Small intestine (tissue), 7 donors: ENCODE measurements around the gene COL13A1. TPM values are rescaled to one million over a fixed set of nuclear protein-coding genes. Genes with fewer than 3 reads are reported as not detected.

Experiments
- DNase-seq, 2 donors: peaks; one replicate each; pipeline versions ENCODE4 v3.0.0 to v3.0.0-alpha.2; 2013
- FAIRE-seq: peaks from 2 replicates; lab custom pipeline; 2012; peaks lifted over from hg19 to GRCh38; lab: Jason Lieb, UNC
- H3K27ac ChIP-seq, 3 donors: one replicate each; pipeline ENCODE4 v1.5.1; 2013; ENCODE audit warnings: low read length in 2 of 3, mild to moderate bottlenecking in 2 of 3, control low read depth in 1 of 3, inconsistent platforms in 1 of 3, low read depth in 1 of 3, moderate library complexity in 1 of 3
- H3K27me3 ChIP-seq, 3 donors: one replicate each; pipeline ENCODE4 v1.6.1; 2013; ENCODE audit warnings: low read length in 3 of 3, inconsistent platforms in 1 of 3; ENCODE audit not compliant: control insufficient read depth in 3 of 3, insufficient read depth in 3 of 3
- H3K36me3 ChIP-seq, 3 donors: one replicate each; pipeline ENCODE4 v1.6.1; 2013; ENCODE audit warnings: low read length in 3 of 3, inconsistent platforms in 1 of 3, low read depth in 1 of 3, mild to moderate bottlenecking in 1 of 3, moderate library complexity in 1 of 3; ENCODE audit not compliant: control insufficient read depth in 3 of 3, insufficient read depth in 2 of 3
- H3K4me1 ChIP-seq, 3 donors: one replicate each; pipeline ENCODE4 v1.6.1; 2013; ENCODE audit warnings: low read length in 2 of 3, inconsistent platforms in 1 of 3, low read depth in 1 of 3, mild to moderate bottlenecking in 1 of 3, moderate library complexity in 1 of 3; ENCODE audit not compliant: control insufficient read depth in 3 of 3, insufficient read depth in 2 of 3
- H3K4me3 ChIP-seq, 3 donors: one replicate each; pipeline ENCODE4 v1.5.1; 2013; ENCODE audit warnings: low read length in 3 of 3, control low read depth in 1 of 3, inconsistent platforms in 1 of 3, low read depth in 1 of 3, mild to moderate bottlenecking in 1 of 3, moderate library complexity in 1 of 3
- H3K9me3 ChIP-seq, 2 donors: one replicate each; pipeline ENCODE4 v1.6.1; 2013; ENCODE audit warnings: low read depth in 1 of 2, low read length in 1 of 2; ENCODE audit not compliant: control insufficient read depth in 2 of 2, insufficient read depth in 1 of 2
- WGBS, 3 donors: extraction: QIAGEN DNeasy Blood & Tissue Kit; methylation state at CpG; one replicate each; pipeline ENCODE4 v1.1.7; 2013; 5-methylcytosine and 5-hydroxymethylcytosine counted together
- polyA plus RNA-seq, 4 donors: library from polyadenylated mRNA; stranded (reverse) in 3 of 4; unstranded in 1 of 4; fragments of 200-250 nt in 3 of 4; fragments of 120-200 nt in 1 of 4; gene quantifications; one replicate each; pipeline versions ENCODE4 v1.2.1 to v1.2.3, GENCODE V29; 2013
- donor health status: healthy with polysubstance abuse.
- donor health status: control.
- donor health status: control.
- donor health status: Bipolar disorder and iron deficiency.
- donor health status: healthy.

The COL13A1 gene
- polyA plus RNA-seq, 4 donors: 0.45 to 6.6 (median 0.60) TPM

DNA sequence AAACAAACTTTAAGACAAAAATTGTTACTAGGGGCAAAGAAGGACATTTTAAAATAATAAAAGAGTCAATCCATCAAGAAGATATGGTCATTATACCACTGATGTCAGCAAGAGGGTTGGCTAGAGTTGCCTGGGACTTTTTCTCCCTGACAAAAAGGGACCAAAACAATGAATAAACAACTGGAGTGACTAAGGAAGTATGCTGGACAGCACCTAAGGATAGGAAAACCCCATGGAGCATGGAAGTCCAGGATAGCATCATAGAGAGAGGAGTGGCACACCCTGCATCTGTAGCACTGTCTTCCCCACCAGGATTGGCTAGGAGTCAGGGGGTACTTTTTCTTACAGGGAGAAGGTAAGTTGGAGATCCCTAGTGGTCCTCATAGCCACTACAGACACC is 177.5 kb downstream of the COL13A1 start:
- H3K4me3 ChIP-seq: no peak overlapping the region
- H3K27ac ChIP-seq: no peak overlapping the region
- H3K36me3 ChIP-seq: no peaks in the 10 kb centered on the region
- no peaks in the 10 kb centered on the region for H3K4me1 ChIP-seq
- FAIRE-seq (no peak), DNase-seq (no peak)
- H3K27me3 ChIP-seq: peaks cover 0 to 1% (median 0%) of the 10 kb centered on the region in 3 donors
- peaks cover 0 to 40% of the 10 kb centered on the region in 2 donors for H3K9me3 ChIP-seq

DNA sequence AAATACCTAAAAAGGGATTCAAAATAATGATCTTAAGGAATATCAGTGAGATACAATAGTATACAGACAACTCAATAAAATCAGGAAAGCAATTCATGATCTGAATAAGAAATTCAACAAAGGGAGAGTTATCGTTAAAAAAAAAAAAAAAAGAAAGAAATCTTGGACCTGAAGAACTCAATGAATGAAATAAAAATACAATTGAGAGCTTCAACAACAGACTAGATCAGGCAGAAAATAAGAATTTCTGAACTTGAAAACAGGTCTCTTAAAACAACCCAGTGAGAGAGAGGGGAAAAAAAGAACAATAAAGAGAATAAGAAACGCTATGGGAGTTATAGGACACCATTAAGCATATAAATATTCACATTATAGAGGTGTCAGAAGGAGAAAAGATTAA is 179.0 kb downstream of the COL13A1 start:
- Histone ChIP-seq H3K4me1 (no peaks in the 10 kb centered on the region), H3K9me3 (peaks cover 0 to 40% of the 10 kb centered on the region in 2 donors), H3K27me3 (peaks cover 0 to 1% (median 0%) of the 10 kb centered on the region in 3 donors), H3K36me3 (no peaks in the 10 kb centered on the region), H3K4me3 (no peak overlapping the region), H3K27ac (no peak overlapping the region)
- DNase-seq (no peak), FAIRE-seq (no peak)
- 84 to 93% (median 91%) methylated on average over 2 of the region's 2 CpGs for WGBS, 3 donors

DNA sequence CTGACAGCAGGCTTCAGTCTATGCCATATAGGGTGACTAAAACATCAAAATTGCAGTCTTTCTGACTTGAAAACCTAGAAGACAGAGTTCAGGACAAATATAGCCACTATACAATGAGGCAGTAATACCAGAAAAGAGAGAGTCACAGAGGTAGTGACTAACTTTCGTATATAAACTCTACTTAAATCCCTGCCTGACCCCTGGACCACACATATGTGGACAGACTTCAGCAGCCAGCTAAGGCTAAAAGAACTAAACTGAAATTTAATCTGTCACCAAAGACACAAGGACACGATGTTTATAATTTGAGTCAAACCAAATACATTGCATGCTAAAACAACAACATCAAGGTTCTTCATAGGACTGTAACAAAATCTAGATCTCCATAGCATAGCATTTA is 186.4 kb downstream of the COL13A1 start:
- DNase-seq (no peak), FAIRE-seq (no peak)
- no peak overlapping the region for H3K4me3 ChIP-seq
- WGBS, 3 donors: 48 to 55% (median 52%) methylated on average over 2 of the region's 2 CpGs
- H3K36me3 ChIP-seq: no peaks in the 10 kb centered on the region
- no peak overlapping the region for H3K27ac ChIP-seq
- peaks cover 0 to 3% (median 0%) of the 10 kb centered on the region in 3 donors for H3K27me3 ChIP-seq
- no peaks in the 10 kb centered on the region for H3K9me3 ChIP-seq
- H3K4me1 ChIP-seq: no peaks in the 10 kb centered on the region

DNA sequence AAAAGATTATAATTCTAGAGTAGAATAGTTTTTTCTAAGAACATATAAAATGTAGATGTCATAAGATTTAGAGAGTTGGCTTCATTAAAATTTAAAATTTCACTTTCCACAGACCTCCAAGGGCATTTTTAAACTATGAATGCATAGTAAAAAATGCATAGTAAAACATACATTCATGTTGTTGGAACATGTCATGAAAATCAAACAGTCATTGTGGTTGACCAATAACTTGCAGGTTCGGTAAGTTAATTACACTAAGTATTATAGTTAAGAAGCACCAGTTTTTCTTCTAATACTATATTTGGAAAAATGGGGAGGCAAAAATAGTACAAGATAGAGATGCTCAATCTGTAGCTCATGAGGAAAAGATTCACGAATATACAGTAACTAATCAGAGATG is 189.4 kb downstream of the COL13A1 start:
- peak; percentile 64 for FAIRE-seq
- no peak overlapping the region for H3K4me3 ChIP-seq
- peaks cover 0 to 6% (median 0%) of the 10 kb centered on the region in 3 donors for H3K27me3 ChIP-seq
- DNase-seq: no peak
- H3K27ac ChIP-seq: no peak overlapping the region
- H3K36me3 ChIP-seq: no peaks in the 10 kb centered on the region
- no peaks in the 10 kb centered on the region for H3K4me1 ChIP-seq
- H3K9me3 ChIP-seq: peaks cover 0 to 4% of the 10 kb centered on the region in 2 donors
- 48 to 74% (median 51%) methylated on average over 2 of the region's 2 CpGs for WGBS, 3 donors

DNA sequence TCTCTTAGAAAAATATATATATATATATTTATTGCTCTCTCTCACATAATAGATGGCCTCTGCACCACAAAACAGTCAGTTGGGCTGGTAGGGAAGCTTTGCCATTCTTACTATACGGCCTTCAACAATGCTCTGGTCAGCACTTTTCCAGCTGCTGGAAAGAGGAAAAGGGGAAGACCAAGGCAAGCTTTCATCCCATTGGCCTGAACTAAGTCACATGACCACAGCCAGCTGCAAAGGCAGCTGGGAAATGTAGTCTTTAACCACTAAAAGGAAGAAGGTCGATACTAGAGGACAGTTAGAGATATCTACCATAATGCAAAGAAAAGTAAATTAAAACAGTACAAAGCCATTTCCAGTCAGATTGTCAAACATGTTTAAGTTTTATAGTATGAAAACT is 192.6 kb downstream of the COL13A1 start:
- H3K27me3 ChIP-seq: peaks cover 0 to 5% (median 0%) of the 10 kb centered on the region in 3 donors
- no peak for FAIRE-seq
- WGBS, 3 donors: 45 to 52% (median 51%) methylated on average over 2 of the region's 2 CpGs

DNA sequence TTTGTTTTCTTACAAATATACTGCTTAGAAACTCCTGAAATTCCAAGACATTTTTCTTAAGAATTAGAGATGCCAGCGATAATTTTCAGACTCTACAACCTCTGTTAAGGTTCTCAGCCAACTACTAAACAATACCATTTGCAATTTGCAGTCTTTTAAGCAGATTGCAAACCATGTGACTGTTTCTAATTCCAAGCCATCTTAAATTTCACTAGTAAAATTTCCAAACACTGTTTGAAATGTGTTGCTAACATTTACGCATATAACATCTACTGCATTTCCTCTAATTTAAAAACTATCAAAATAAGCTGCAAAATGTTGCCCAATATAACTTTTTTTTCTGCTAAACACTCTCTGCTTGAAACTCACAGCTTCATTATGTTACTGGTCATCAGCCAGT is 194.9 kb downstream of the COL13A1 start:
- H3K4me3 ChIP-seq: no peak overlapping the region
- FAIRE-seq: no peak
- no peak for DNase-seq
- no peak overlapping the region for H3K27ac ChIP-seq
- WGBS, 3 donors: 79 to 90% (median 87%) methylated on average over 2 of the region's 2 CpGs
- H3K9me3 ChIP-seq: peaks cover 0 to 4% of the 10 kb centered on the region in 2 donors
- no peaks in the 10 kb centered on the region for H3K36me3 ChIP-seq
- peaks cover 0 to 3% (median 0%) of the 10 kb centered on the region in 3 donors for H3K27me3 ChIP-seq
- H3K4me1 ChIP-seq: no peaks in the 10 kb centered on the region

More for the DNA sequence above, 192.6 kb downstream of the COL13A1 start:
- peaks cover 0 to 4% of the 10 kb centered on the region in 2 donors for H3K9me3 ChIP-seq
- DNase-seq: peak; percentile 33 to 53
- no peak overlapping the region for H3K27ac ChIP-seq
- H3K4me1 ChIP-seq: no peaks in the 10 kb centered on the region
- H3K36me3 ChIP-seq: no peaks in the 10 kb centered on the region
- H3K4me3 ChIP-seq: no peak overlapping the region

DNA sequence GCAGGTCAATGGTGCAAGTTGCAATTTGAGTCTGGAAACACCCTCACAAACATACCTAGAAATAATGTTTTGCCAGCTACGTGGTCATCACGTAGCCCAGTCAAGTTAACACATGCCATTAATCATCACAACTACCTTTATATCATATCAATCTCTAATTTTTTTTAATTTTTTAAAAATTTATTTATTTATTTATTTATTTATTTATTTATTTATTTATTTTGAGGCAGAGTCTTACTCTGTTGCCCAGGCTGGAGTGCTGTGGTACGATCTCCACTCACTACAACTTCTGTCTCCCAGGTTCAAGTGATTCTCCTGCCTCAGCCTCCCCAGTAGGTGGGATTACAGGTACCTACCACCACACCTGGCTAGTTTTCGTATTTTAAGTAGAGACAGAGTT is 198.6 kb downstream of the COL13A1 start:
- Histone ChIP-seq H3K27me3 (peaks cover 0 to 3% (median 0%) of the 10 kb centered on the region in 3 donors), H3K9me3 (no peaks in the 10 kb centered on the region), H3K4me1 (no peaks in the 10 kb centered on the region), H3K27ac (no peak overlapping the region), H3K36me3 (no peaks in the 10 kb centered on the region), H3K4me3 (no peak overlapping the region)
- DNase-seq: no peak
- no peak for FAIRE-seq
- WGBS, 3 donors: 87 to 95% (median 91%) methylated on average over 4 of the region's 4 CpGs

DNA sequence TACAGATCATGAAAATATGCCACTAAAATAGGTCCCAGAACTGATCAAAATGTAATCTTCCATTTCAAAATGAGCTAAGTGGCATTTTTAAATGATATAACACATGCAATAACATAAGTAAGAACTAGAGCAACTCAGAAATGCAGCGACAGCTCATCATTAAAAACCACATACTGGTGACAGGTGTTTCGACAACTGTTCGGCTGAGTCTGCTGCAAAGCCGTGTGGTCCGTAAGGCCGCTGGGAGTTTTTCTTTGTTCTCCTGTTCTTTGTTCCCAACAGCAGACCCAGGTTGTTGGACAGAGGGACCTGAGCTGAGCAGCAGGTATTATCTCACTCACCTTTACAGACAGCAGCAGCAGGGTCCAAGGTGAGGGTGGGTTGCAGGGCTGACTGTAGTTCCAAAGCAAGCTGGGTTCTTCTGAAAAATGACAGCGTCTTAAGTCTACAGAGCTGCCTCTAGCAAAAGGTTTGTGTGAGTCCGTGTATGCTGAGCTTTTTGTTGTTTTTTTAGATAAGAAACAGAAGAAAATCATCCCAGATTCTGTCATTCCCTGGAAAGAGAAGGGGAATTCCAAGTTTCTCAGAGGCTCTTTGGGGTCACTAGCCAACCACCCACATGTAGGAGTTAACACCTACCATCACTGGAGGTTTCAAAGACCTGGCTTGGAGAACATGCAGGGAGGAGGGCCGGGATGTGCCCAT is 205.6 kb downstream of the COL13A1 start:
- H3K27me3 ChIP-seq: peaks cover 0 to 8% (median 1%) of the 10 kb centered on the region in 3 donors
- WGBS, 3 donors: 77 to 80% (median 77%) methylated on average over 9 of the region's 9 CpGs
- H3K9me3 ChIP-seq: no peaks in the 10 kb centered on the region
- DNase-seq (no peak), FAIRE-seq (no peak)
- H3K27ac ChIP-seq: no peak overlapping the region
- no peaks in the 10 kb centered on the region for H3K4me1 ChIP-seq
- H3K4me3 ChIP-seq: no peak overlapping the region
- no peaks in the 10 kb centered on the region for H3K36me3 ChIP-seq
